Measurements from ENCODE around the gene C5AR2.

Gene C5AR2

DNA sequence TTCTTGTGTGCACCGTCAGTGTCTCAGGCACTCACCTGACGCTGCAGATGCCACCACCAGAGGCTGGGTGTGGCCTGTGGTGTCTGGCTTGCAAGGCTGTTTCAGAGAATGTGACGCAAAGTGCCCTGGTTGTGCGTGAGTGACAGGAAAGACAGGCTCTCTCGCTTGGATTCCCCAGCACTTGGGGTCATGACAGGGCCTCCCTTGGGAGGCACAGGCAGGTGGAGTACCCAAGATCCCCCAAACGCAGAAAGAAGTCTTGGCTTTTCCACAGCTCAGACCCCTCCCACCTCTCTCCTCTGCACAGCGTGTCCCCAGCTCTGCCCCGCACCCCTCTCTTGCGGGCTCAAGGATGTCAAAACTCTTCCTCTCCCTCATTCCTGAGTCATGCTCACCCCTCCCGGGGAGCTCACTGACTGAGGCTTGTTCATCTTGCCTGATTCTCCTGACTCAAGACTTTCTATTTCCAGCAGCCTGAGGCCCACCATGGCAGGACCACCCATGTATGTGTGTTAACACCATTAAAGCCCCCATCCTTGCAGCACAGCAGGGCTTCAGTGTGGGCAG, 38.2 kb downstream of the C5AR2 start:
- TF ChIP-seq, protein P1, sequence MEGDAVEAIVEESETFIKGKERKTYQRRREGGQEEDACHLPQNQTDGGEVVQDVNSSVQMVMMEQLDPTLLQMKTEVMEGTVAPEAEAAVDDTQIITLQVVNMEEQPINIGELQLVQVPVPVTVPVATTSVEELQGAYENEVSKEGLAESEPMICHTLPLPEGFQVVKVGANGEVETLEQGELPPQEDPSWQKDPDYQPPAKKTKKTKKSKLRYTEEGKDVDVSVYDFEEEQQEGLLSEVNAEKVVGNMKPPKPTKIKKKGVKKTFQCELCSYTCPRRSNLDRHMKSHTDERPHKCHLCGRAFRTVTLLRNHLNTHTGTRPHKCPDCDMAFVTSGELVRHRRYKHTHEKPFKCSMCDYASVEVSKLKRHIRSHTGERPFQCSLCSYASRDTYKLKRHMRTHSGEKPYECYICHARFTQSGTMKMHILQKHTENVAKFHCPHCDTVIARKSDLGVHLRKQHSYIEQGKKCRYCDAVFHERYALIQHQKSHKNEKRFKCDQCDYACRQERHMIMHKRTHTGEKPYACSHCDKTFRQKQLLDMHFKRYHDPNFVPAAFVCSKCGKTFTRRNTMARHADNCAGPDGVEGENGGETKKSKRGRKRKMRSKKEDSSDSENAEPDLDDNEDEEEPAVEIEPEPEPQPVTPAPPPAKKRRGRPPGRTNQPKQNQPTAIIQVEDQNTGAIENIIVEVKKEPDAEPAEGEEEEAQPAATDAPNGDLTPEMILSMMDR (IDR thresholded peaks at IDR 0.05; ENCODE audit: low read depth, low read length): no peak
- DNase-seq (ENCODE audit: extremely low read depth, low read depth): no peak

DNA sequence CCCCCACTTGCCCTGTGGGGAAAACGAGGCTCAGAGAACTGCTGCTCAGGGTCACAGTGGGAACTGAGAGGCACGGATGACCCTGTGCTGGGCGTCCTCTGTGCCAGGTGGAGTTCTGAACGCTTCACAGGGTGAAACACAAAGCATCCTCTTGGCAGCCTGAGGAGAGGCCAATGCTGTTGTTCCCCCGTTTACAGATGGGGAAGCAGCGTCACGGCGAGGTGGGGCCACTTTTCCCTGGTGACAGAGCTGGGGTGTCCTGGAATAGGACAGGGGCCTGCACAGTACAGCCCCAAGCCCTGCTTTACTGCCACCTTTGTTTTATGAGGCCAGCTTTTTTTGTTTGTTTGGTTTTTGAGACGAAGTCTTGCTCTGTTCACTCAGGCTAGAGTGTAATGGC, 39.3 kb downstream of the C5AR2 start:
- TF ChIP-seq, protein P1 (IDR thresholded peaks at IDR 0.05; ENCODE audit: low read depth, low read length): no peak
- DNase-seq (ENCODE audit: extremely low read depth, low read depth): no peak

DNA sequence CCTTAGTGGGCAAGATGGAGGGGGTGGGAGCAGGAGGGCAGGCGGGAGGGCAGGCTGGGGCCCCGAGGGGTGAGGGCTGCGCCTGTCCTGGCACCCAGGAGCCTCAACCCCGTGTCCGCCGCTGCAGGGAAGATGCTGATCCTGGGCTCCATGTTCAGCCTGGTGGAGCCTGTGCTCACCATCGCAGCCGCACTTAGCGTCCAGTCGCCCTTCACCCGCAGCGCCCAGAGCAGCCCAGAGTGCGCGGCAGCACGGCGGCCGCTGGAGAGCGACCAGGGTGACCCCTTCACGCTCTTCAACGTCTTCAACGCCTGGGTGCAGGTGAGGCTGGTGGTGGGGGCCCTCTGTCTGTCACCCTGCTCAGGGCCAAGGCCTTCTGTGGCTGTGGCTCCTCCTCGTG, 40.6 kb downstream of the C5AR2 start:
- no peak for DNase-seq (ENCODE audit: extremely low read depth, low read depth)
- TF ChIP-seq, protein P1 (IDR thresholded peaks at IDR 0.05; ENCODE audit: low read depth, low read length): no peak

DNA sequence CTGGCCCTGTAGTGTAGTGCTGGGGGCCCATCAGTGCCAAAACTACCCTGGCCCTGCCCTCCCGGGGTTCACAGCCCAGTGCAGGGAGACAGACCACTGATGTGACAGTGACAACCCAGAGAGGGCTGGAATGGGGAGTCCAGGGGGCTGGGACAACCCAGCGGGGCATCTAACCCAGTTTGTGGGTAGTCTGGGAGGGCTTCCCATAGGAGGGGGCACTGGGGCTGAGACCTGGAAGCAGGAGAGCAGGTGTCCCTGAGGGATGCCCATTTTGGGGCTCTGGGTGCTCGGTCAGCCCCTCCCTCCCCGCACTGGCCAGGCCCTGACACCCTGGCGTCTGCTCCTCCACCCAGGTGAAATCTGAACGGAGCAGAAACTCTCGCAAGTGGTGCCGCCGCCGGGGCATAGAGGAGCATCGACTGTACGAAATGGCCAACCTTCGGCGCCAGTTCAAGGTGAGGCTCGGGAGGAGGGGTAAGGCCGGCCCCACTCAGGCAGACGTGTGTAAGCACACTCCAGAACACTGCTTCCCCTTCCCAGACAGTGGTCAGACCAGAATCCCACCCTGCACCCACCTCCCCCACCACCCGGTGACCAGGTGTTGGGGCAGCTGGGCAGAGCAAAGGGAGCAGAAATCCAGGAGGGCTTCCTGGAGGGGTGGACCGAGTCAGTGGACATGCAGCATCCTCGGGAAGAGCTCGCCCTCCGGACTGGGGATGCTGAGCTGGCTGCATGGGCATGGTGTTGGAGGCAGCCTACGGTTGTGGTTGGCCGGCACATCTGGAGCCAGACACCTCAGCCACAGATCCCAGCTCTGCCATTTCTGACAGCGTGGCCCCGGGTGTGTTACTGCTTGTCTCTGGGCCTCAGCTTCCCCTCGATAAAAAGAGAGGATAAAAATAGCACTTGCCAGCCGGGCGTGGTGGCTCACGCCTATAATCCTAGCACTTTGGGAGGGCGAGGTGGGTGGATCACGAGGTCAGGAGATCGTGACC, 41.6 kb downstream of the C5AR2 start:
- DNase-seq (ENCODE audit: extremely low read depth, low read depth): no peak
- TF ChIP-seq, protein P1 (IDR thresholded peaks at IDR 0.05; ENCODE audit: low read depth, low read length): no peak

DNA sequence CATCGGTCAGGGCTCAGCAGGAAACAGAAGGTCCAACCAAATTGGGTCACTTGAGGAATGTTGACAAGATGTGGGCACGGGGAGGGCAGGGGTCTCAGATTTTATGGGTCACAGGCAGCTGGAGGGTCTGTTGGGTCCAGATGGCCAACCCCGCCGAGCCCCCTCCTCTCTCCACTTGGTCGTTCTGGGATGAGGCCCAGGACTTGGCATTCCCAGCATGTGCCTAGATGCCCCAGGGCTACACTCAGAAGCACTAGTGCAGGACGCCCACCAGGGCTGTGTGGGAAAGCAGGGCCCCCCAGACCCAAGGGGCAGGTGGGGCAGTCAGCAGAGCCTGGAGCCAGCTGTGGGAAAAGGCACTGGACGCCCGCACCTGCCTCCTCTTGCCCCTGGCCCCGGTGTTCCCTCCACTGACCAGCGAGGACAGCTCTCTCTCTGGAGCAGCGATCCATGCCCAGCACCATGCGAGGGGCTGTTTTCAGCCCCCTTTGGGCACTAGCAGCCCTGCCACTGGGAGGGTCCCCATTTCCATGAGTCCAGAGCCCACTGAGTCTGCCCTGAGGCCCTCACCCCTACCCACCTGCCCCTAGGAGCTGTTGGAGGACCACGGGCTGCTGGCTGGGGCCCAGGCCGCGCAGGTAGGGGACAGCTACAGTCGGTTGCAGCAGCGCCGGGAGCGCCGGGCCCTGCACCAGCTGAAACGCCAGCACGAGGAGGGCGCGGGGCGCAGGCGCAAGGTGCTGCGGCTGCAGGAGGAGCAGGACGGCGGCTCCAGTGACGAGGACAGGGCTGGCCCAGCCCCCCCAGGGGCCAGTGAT, 43.1 kb downstream of the C5AR2 start:
- TF ChIP-seq, protein P1 (IDR thresholded peaks at IDR 0.05; ENCODE audit: low read depth, low read length): no peak
- no peak for DNase-seq (ENCODE audit: extremely low read depth, low read depth)

DNA sequence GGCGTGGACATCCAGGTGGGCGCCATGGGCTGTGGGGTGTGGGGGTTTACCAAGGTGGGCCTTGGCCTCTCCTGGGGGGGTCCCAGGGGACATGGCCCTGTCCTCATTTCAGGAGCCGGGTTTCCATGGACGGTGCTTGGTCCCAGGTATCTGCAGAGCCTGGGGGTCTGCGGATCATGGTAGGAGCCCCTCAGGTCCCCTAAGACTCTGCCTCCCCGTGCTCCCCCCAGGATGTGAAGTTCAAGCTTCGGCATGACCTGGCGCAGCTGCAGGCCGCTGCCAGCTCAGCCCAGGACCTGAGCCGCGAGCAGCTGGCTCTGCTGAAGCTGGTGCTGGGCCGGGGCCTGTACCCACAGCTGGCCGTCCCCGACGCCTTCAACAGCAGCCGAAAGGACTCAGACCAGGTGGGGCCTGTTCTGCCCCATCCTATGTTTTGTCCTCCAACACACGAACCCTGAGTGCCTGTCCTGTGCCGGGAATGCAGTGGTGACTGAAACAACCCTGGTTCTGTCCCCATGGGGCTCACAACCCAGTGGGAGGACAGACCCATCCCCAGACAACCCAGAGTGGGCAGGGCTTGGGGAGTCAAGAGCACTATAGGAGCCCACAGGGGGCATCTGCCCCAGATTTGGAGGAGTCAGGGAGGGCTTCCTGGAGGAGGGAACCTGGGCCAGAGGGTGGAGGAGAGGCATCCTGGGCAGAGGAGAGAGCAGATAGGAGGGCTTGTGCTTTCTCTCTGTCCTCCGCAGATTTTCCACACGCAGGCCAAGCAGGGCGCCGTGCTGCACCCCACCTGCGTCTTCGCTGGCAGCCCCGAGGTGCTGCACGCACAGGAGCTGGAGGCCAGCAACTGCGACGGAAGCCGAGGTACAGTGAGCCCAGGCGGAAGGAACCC, 44.0 kb downstream of the C5AR2 start:
- TF ChIP-seq, protein P1 (IDR thresholded peaks at IDR 0.05; ENCODE audit: low read depth, low read length): no peak

More for the DNA sequence above, 44.0 kb downstream of the C5AR2 start:
- DNase-seq (ENCODE audit: extremely low read depth, low read depth): no peak

All from AG09319 (cell line).